H54 (cell line): ENCODE data around the gene CHAD.

Experiments used
- DNase-seq: peaks from one replicate; pipeline ENCODE4 v3.0.0; 2011; ENCODE audit warnings: low spot score, mixed read lengths; ENCODE audit not compliant: insufficient read length
- FAIRE-seq: peaks from 3 replicates; lab custom pipeline; 2011; peaks lifted over from hg19 to GRCh38; lab: Jason Lieb, UNC
- POLR2A ChIP-seq: IDR thresholded peaks from 2 replicates; pipeline ENCODE4 v1.6.1; 2011; ENCODE audit warnings: low read depth, mild to moderate bottlenecking, low read length

Gene CHAD

GRCh38 chr17:50465171-50465570, 3.5 kb downstream of the CHAD start:
- TF ChIP-seq POLR2A, result no peak
- FAIRE-seq (no peak), DNase-seq (no peak)

- FAIRE-seq (no peak), DNase-seq (no peak)
- no peak for TF ChIP-seq POLR2A
Measured at GRCh38 chr17:50464736-50465135, 3.9 kb downstream of the CHAD start.

DNA sequence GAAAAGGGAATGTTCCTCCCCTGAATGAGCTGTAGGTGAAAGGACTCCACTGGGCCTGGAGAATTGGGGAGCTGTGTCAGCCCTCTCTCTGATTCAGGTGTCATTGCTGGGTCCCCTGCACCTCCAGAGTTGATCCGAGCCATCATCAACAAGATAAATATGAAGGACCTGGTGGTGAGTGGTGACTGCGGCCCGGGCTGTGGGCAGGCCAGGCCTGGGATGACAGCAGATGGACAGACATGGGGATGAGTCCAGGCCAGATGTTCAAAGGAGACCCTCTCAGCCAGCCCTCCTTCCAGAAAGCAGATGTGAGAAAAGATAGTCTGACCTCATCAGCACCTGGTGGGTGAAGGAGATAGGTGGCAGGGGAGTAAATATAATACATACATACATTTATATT, 4.6 kb downstream of the CHAD start:
- FAIRE-seq, result no peak
- DNase-seq, result no peak
- no peak for TF ChIP-seq POLR2A

- DNase-seq (no peak), FAIRE-seq (no peak)
- no peak for TF ChIP-seq POLR2A
Measured at GRCh38 chr17:50462446-50462845, 6.2 kb downstream of the CHAD start.

- DNase-seq (no peak), FAIRE-seq (no peak)
- no peak for TF ChIP-seq POLR2A
Measured at GRCh38 chr17:50461550-50462132, 7.0 kb downstream of the CHAD start.

DNA sequence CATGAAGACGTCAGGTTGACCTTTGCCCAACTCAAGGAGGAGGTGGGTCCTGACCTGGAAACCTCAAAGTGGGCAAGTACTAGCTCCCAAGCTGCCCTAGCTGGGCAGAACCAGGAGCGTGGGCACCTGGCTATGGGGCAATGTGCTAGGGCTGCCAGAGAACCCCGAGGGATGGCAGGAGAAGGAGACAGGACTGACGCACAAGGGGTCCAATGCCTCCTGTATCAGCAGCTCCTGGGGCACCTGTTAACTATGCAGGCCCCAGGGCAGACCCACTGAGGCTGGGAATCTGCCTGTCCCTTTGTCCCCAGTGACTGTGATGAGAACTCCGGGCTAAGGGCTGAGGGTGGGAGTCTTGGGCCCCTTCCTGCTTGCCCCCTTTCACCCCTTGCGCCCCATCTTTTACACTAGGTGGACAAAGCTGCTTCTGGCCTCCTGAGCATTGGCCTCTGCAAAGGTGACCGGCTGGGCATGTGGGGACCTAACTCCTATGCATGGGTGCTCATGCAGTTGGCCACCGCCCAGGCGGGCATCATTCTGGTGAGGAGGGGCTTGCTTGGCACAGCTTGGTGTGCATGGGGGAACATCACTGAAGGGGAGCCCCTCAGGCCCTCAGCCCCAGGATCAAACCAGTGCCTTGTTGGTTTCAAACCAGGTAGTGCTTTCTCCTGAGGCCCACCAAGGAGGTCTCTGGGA, 7.7 kb downstream of the CHAD start:
- DNase-seq (no peak), FAIRE-seq (no peak)
- no peak for TF ChIP-seq POLR2A

GRCh38 chr17:50459756-50460155, 8.9 kb downstream of the CHAD start:
- TF ChIP-seq POLR2A, result no peak
- no peak for FAIRE-seq
- no peak for DNase-seq

DNA sequence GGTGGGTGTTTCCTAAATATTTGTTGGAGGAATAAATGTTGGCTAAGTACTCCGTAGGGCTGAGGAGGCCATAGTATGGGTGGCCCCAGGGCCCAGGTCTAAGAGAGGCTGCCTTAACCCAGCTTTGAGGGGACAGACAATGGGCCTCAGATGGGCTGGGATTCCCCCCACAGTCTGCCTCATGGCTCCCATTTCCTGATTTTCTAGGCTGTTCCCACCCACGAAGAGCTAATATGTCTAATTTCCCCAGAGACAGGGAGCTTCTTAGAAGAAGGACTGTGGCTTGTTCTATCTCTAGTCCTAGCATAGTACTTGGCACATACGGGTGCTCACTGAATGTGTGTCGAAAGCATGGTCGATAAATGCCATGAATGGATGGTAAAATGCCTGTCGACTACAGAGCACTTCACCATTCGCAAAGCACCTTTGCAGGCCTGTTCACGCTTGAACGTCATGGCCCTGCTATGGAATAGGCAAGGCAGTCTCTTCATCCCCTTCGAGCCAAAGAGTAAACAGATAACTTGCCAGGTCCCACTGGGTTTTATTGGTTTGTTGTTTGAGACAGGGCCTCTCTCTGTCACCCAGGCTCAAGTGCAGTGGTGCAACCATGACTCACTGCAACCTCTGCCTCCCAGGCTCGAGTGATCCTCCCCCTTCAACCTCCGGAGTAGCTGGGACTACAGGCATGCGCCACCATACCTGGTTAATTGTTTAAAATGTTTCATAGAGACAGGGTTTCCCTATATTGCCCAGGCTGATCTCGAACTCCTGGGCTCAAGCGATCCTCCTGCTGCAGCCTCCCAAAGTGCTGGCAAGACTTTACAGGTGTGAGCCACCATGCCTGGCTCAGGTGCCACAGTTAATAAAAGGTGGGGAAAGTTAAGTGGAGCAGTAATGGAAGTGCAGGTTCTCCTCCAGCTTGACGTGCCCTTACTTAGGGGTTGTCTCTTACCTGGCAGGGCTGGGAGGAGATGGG, 9.7 kb downstream of the CHAD start:
- no peak for DNase-seq
- no peak for TF ChIP-seq POLR2A
- FAIRE-seq, result no peak

- DNase-seq (no peak), FAIRE-seq (no peak)
- TF ChIP-seq POLR2A, result no peak
Measured at GRCh38 chr17:50458270-50458669, 10.4 kb downstream of the CHAD start.

DNA sequence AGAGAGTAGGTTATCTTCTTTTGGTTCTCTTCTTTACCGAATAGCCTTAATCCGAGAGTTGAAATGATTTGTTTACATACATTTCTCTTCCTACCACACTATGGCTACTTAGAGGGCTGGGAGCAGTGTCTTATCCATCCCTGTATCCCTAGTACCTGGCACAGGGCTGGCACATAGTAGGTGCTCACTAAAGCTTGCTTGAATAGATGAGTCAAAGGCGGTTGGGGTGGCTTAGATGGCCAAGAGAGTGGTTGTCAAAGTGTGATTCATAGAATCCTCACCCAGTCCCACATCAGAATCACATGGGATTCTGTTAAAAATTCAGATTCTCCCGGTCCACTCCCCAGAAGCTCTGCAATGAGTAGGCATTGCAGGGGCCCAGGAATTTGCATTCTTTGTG, 11.1 kb downstream of the CHAD start:
- no peak for TF ChIP-seq POLR2A
- DNase-seq (no peak), FAIRE-seq (no peak)

DNA sequence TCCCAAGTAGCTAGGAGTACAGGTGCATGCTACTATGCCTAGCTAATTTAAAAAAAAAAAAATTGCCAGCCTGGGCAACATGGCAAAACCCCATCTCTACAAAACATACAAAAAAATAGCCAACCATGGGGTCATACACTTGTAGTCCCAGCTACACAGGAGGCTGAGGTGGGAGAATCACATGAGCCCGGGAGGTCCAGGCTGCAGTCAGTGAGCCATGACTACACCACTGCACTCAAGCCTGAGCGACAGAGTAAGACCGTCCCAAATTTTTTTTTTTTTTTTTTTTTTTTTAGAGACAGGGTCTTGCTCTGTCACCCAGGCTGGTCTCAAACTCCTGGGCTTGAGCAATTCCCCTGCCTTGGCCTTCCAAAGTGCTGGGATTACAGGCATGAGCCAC, 14.8 kb downstream of the CHAD start:
- FAIRE-seq (no peak), DNase-seq (no peak)
- TF ChIP-seq POLR2A, result no peak

DNA sequence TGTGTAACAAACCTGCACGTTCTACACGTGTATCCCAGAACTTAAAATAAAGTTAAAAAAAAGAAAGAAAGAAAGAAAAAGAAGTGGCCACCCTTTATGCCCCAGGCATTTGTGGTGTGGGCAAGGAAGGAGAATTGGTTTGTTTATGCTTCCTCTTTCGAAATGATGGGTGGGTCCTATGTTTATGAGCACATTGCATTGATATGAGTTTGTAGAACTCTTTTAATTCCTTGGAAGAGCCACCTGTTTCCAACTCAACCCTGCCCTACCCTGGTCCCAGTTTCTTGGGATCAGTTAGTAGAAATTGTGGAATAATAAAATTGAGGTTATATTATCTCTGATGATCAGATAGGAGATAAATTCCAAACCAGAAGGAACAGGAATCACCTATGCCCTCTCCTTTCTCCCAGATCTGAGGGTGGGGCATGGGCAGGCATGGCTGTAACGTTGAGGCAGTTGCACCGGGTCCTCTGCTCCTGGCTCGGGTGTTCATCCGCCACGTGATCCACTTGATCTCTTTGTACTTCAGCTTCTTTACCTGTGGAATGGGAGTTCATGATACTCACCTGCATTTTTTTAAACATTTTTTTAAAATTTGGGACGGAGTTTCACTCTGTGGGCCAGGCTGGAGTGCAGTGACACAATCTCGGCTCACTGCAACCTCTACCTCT, 15.9 kb downstream of the CHAD start:
- no peak for DNase-seq

DNA sequence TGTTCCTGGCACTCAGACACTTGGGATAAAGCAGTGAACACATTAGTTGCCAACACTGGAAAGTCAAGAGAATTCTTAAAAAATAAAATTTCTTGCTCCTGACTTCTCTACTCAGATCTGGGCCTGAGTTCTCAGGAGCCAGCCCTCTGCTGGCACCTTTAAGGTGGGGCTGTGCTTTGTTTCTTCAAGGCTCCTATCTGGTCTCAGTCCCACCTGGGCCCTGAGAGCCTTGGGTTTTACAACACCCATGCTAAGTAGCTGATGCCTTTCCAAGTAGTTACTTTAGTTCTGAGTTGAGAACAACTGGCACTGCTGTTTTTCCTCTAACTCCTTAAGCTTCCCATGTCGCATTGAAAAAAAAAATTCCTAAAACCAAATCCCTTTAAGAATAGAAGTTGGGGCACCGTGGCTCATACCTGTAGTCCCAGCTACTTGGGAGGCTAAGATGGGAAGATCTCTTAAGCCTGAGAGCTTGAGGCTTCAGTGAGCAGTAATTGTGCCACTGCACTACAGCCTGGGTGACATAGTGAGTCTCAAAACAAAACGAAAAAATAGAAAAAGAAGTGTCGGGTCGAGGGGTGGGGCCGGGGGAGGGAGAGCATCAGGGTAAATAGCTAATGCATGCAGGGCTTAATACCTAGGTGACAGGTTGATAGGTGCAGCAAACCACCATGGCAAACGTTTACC, 16.6 kb downstream of the CHAD start:
- no peak for TF ChIP-seq POLR2A
- DNase-seq (no peak), FAIRE-seq (no peak)

More for the DNA sequence above, 15.9 kb downstream of the CHAD start:
- FAIRE-seq, result no peak
- no peak for TF ChIP-seq POLR2A
